B cell (primary cell): ENCODE results near the gene GSDME. TPM values are rescaled to one million over a fixed set of nuclear protein-coding genes. Genes with fewer than 3 reads are reported as not detected.

ENCODE experiments used
- ATAC-seq: fragments of 200-7000 bp; cut with Tn5 transposase; one replicate; pipeline ENCODE4 v1.10.0; 2021; ENCODE audit warnings: low read depth, mild to moderate bottlenecking, moderate number of reproducible peaks, moderate library complexity
- CTCF ChIA-PET: fragments of 350-600 bp; sonication (Branson Sonifier 250); formaldehyde crosslinking; loops from one replicate; lab custom pipeline; 2021; ENCODE audit warnings: antibody characterized with exemption, inconsistent platforms; lab: Charles Lee
- POLR2A ChIA-PET: fragments of 350-600 bp; sonication (Branson Sonifier 250); formaldehyde crosslinking; loops from one replicate; lab custom pipeline; 2021; ENCODE audit warnings: antibody characterized with exemption; lab: Charles Lee
- DNase-seq: peaks from one replicate; pipeline ENCODE4 v3.0.0; 2013
- H2AFZ ChIP-seq: 2 replicates; pipeline ENCODE4 v1.6.1; 2012; ENCODE audit warnings: mild to moderate bottlenecking, low read depth, low read length; ENCODE audit not compliant: insufficient read depth, poor library complexity, severe bottlenecking
- H3K27ac ChIP-seq, 2 donors: 1 replicate in 1 of 2; 2 replicates in 1 of 2; pipeline ENCODE4 v1.5.1; 2012 to 2013; ENCODE audit warnings: low read length in 2 of 2, mild to moderate bottlenecking in 2 of 2, moderate library complexity in 1 of 2
- H3K27me3 ChIP-seq, 4 experiments: fragments of 200-600 bp in 1 of 4; sonication (generic) in 1 of 4; replicated peaks in 1 of 4; 1 replicate in 2 of 4; 2 replicates in 2 of 4; pipeline versions ENCODE4 v1.6.1 to v1.7.0; 2013 to 2016; ENCODE audit warnings: low read length in 3 of 4, mild to moderate bottlenecking in 2 of 4, mixed read lengths in 1 of 4, moderate library complexity in 1 of 4; ENCODE audit not compliant: insufficient read depth in 4 of 4, control insufficient read depth in 3 of 4; ENCODE audit errors: control extremely low read depth in 1 of 4
- H3K36me3 ChIP-seq, 2 experiments: replicated peaks in 1 of 2; 1 replicate in 1 of 2; 2 replicates in 1 of 2; pipeline versions ENCODE4 v1.6.1 to v1.7.1; 2013; ENCODE audit warnings: low read length in 1 of 2; ENCODE audit not compliant: insufficient read depth in 2 of 2, control insufficient read depth in 1 of 2; ENCODE audit errors: control extremely low read depth in 1 of 2, extremely low read depth in 1 of 2
- H3K4me1 ChIP-seq, 2 donors: fragments of 200-600 bp in 1 of 2; sonication (generic) in 1 of 2; 1 replicate in 1 of 2; 2 replicates in 1 of 2; pipeline versions ENCODE4 v1.5.1 to v1.6.1; 2013 to 2017; ENCODE audit warnings: low read length in 2 of 2; ENCODE audit not compliant: control insufficient read depth in 2 of 2, insufficient read depth in 2 of 2
- H3K4me2 ChIP-seq: replicated peaks from 2 replicates; pipeline ENCODE3; 2012; ENCODE audit warnings: mild to moderate bottlenecking, low read depth, low read length; ENCODE audit not compliant: poor library complexity, severe bottlenecking
- H3K4me3 ChIP-seq, 5 experiments: fragments of 200-600 bp in 1 of 5; sonication (generic) in 1 of 5; 1 replicate in 3 of 5; 2 replicates in 2 of 5; pipeline versions ENCODE4 v1.5.1 to v1.7.0; 2011 to 2016; ENCODE audit warnings: low read length in 4 of 5, mild to moderate bottlenecking in 4 of 5, low read depth in 2 of 5, control low read depth in 1 of 5, moderate library complexity in 1 of 5; ENCODE audit not compliant: insufficient read depth in 1 of 5; ENCODE audit errors: control extremely low read depth in 1 of 5, extremely low read depth in 1 of 5
- H3K79me2 ChIP-seq: fragments of 200-600 bp; sonication (generic); one replicate; pipeline ENCODE4 v1.6.0; 2016; ENCODE audit warnings: low read length; ENCODE audit not compliant: control insufficient read depth, insufficient read depth
- H3K9ac ChIP-seq: fragments of 200-600 bp; sonication (generic); 2 replicates; pipeline ENCODE4 v1.6.1; 2017; ENCODE audit warnings: mild to moderate bottlenecking, low read length, moderate library complexity
- H3K9me3 ChIP-seq, 3 donors: one replicate each; pipeline versions ENCODE4 v1.6.1 to v1.7.1; 2013; ENCODE audit warnings: low read length in 2 of 3; ENCODE audit not compliant: control insufficient read depth in 2 of 3, insufficient read depth in 1 of 3; ENCODE audit errors: control extremely low read depth in 1 of 3
- H4K20me1 ChIP-seq: 2 replicates; pipeline ENCODE4 v1.6.0; 2012; ENCODE audit warnings: mild to moderate bottlenecking, low read length; ENCODE audit not compliant: insufficient read depth, control insufficient read depth, poor library complexity, severe bottlenecking
- H3K27ac Mint-ChIP-seq: one replicate; pipeline ENCODE4 v1.8.0; 2021; ENCODE audit warnings: mixed read lengths
- H3K27me3 Mint-ChIP-seq: one replicate; pipeline ENCODE4 v1.8.0; 2021; ENCODE audit warnings: mixed read lengths
- H3K4me1 Mint-ChIP-seq: one replicate; pipeline ENCODE4 v1.8.0; 2021; ENCODE audit warnings: mixed read lengths
- H3K4me3 Mint-ChIP-seq: one replicate; pipeline ENCODE4 v1.8.0; 2021; ENCODE audit warnings: mixed read lengths
- H3K9me3 Mint-ChIP-seq: one replicate; pipeline ENCODE4 v1.8.0; 2022; ENCODE audit warnings: mixed read lengths; ENCODE audit not compliant: insufficient read depth
- CTCF ChIP-seq: fragments of 200-600 bp; IDR thresholded peaks from one replicate; pipeline ENCODE4 v1.8.0; 2022; ENCODE audit warnings: antibody characterized with exemption, mild to moderate bottlenecking
- EZH2 ChIP-seq: IDR thresholded peaks from 2 replicates; pipeline ENCODE4 v1.6.1; 2012; ENCODE audit warnings: borderline replicate concordance, low read depth, mild to moderate bottlenecking, moderate library complexity, low read length; ENCODE audit not compliant: insufficient read depth, poor library complexity, severe bottlenecking
- WGBS: methylation state at CpG from one replicate; pipeline ENCODE4 v1.1.5; 2013; ENCODE audit warnings: missing lambda C conversion rate; ENCODE audit not compliant: insufficient coverage; 5-methylcytosine and 5-hydroxymethylcytosine counted together
- intact Hi-C: fragments of 100-400 bp; cut with micrococcal nuclease; formaldehyde crosslinking; loops from one replicate; pipeline ENCODE4 v1.10.0; 2022
- polyA plus RNA-seq: library from polyadenylated mRNA; depleted of rRNA; stranded (reverse); fragments of >200 nt; gene quantifications from 2 replicates; pipeline ENCODE4 v1.2.3, GENCODE V29; 2012
- total RNA-seq, 2 donors: library from RNA; stranded (reverse); fragments of 120-200 nt in 1 of 2; gene quantifications; 1 replicate in 1 of 2; 2 replicates in 1 of 2; pipeline versions ENCODE4 v1.2.3 to v1.2.4, GENCODE V29; 2013 to 2022

The GSDME gene
- total and polyA plus RNA-seq, 2 donors (not counting 1 experiment from before 2014, with no cell fraction given), result 7.0 to 11.9 TPM

GRCh38 chr7:24728503-24729364, 28.5 kb downstream of the GSDME start:
- intact Hi-C loops, result loop anchor here (10.0 kb wide), 1 partner anchor 366 kb away; no protein-coding TSS in a partner anchor
- H3K27me3 ChIP-seq, result no peaks in the 10 kb centered on the region
- H3K4me2 ChIP-seq, result no peak overlapping the region
- Mint-ChIP-seq H3K4me1 (peaks cover 34% of the 10 kb centered on the region), H3K4me3 (no peak overlapping the region), H3K27ac (peak overlapping the region; percentile 17), H3K9me3 (peaks cover 3% of the 10 kb centered on the region), H3K27me3 (peaks cover 7% of the 10 kb centered on the region)
- no peak overlapping the region for H3K4me3 ChIP-seq
- ChIA-PET CTCF (interaction anchor here (1.3 kb wide), 1 partner anchor 16 kb away, joined by 3 read pairs; no protein-coding TSS in a partner anchor), POLR2A (no interaction called here)
- H3K9ac ChIP-seq, result no peak overlapping the region
- no peaks in the 10 kb centered on the region for H3K36me3 ChIP-seq
- TF ChIP-seq EZH2 (no peak), CTCF (no peak)
- H3K4me1 ChIP-seq, result peaks cover 9 to 12% of the 10 kb centered on the region in 2 donors
- H3K79me2 ChIP-seq, result no peaks in the 10 kb centered on the region
- peaks cover 0 to 13% (median 0%) of the 10 kb centered on the region in 3 donors for H3K9me3 ChIP-seq
- no peak overlapping the region for H3K27ac ChIP-seq
- WGBS, result 55% methylated on average over 10 of the region's 16 CpGs
- DNase-seq, result no peak
- H2AFZ ChIP-seq, result no peak overlapping the region
- no peak for ATAC-seq
- no peaks in the 10 kb centered on the region for H4K20me1 ChIP-seq

GRCh38 chr7:24728121-24728500, 29.2 kb downstream of the GSDME start:
- Histone ChIP-seq H3K9me3 (peaks cover 0 to 13% (median 0%) of the 10 kb centered on the region in 3 donors), H3K4me1 (peaks cover 9 to 14% of the 10 kb centered on the region in 2 donors), H3K27ac (no peak overlapping the region), H3K36me3 (no peaks in the 10 kb centered on the region), H3K4me3 (no peak overlapping the region), H4K20me1 (no peaks in the 10 kb centered on the region), H2AFZ (no peak overlapping the region), H3K79me2 (no peaks in the 10 kb centered on the region), H3K4me2 (no peak overlapping the region), H3K27me3 (no peaks in the 10 kb centered on the region), H3K9ac (no peak overlapping the region)
- Mint-ChIP-seq H3K4me1 (peaks cover 37% of the 10 kb centered on the region), H3K9me3 (peaks cover 3% of the 10 kb centered on the region), H3K27ac (no peak overlapping the region), H3K27me3 (peaks cover 7% of the 10 kb centered on the region), H3K4me3 (no peak overlapping the region)
- ATAC-seq (no peak), DNase-seq (no peak)
- CTCF ChIA-PET, result interaction anchor here (1.9 kb wide), 1 partner anchor 12 kb away, joined by 8 read pairs; no protein-coding TSS in a partner anchor
- no peak for TF ChIP-seq EZH2
- TF ChIP-seq CTCF, result no peak
- WGBS, result 100% methylated on average over 4 of the region's 7 CpGs
- POLR2A ChIA-PET, result no interaction called here
- intact Hi-C loops, result loop anchor here (10.0 kb wide), 1 partner anchor 367 kb away; no protein-coding TSS in a partner anchor
